ENCODE results near the gene P2RX3. TPM values are rescaled to one million over a fixed set of nuclear protein-coding genes. Genes with fewer than 3 reads are reported as not detected.

The P2RX3 gene
- total RNA-seq, 1 donor from 2014 or later, result not detected

DNA sequence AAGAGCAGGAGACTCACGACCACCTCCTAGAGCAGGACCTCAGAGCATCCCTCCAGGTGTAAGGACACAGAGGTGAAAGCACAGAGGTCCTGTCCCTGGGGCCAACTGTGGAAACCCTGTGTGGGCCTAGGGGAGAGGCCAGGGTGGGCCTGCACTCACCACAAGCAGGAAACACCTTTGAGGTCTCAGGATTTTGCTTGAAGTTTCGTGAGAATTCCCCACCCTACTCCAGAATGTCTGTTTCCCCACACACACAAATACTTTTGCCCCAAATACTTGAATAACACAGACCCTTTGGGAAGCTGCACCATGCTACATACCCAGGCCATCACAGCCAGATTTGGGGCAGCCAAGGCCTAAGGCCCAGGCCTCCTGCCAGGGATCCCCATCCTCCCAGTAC, 70.6 kb downstream of the P2RX3 start:
- H3K9me3 Mint-ChIP-seq (ENCODE audit: low read depth), result no peaks in the 10 kb centered on the region
- no peak for DNase-seq (ENCODE audit: low spot score, unreplicated experiment)
- TF ChIP-seq, protein P1, sequence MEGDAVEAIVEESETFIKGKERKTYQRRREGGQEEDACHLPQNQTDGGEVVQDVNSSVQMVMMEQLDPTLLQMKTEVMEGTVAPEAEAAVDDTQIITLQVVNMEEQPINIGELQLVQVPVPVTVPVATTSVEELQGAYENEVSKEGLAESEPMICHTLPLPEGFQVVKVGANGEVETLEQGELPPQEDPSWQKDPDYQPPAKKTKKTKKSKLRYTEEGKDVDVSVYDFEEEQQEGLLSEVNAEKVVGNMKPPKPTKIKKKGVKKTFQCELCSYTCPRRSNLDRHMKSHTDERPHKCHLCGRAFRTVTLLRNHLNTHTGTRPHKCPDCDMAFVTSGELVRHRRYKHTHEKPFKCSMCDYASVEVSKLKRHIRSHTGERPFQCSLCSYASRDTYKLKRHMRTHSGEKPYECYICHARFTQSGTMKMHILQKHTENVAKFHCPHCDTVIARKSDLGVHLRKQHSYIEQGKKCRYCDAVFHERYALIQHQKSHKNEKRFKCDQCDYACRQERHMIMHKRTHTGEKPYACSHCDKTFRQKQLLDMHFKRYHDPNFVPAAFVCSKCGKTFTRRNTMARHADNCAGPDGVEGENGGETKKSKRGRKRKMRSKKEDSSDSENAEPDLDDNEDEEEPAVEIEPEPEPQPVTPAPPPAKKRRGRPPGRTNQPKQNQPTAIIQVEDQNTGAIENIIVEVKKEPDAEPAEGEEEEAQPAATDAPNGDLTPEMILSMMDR (IDR thresholded peaks at IDR 0.05; ENCODE audit: unreplicated experiment), result no peak
- H3K36me3 Mint-ChIP-seq (ENCODE audit: insufficient read depth), result peaks cover 9% of the 10 kb centered on the region
- no peaks in the 10 kb centered on the region for H3K27me3 Mint-ChIP-seq
- H3K4me1 Mint-ChIP-seq (ENCODE audit: low read depth), result no peaks in the 10 kb centered on the region
- H3K4me3 Mint-ChIP-seq (ENCODE audit: low read depth), result no peak overlapping the region
- no peak overlapping the region for H3K27ac Mint-ChIP-seq

DNA sequence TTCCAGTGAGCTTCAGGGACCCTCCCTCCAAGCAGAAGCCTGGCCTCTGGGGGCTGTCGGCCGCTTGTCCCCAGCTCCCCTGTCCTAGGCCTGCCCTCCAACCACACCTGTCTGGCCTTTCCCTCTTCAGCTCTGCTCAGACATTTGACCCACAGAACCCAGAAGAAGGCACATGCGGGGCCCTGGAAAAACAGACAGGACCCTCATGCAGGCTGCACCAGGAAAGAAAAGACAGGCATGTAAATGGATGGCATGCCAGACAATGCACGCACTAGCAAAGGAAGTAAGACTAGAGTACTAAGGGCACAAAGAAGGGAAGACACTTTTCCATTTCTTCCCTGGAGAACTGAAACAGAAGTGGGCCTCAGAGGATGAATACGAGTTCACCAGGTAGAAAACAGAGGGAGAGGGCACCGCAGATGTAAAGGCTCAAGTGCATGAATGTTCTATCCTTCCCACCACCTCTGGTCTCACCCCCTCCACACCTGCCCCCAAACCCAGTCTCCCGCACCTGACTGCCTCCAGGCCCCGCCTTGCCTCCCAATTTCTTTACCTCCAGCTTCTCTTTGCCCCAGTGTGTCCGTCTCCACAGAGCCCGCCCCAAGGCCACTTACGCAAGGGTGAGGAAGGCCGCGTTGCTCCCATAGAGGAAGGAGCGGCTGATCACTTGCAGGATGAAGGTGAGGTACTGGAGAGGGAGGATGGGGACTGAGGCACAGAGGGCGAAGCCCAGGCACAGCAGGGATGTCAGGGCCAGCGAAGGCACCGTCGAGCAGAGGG, 71.4 kb downstream of the P2RX3 start:
- no peak for DNase-seq (ENCODE audit: low spot score, unreplicated experiment)
- Mint-ChIP-seq H3K27me3 (no peaks in the 10 kb centered on the region), H3K27ac (no peak overlapping the region), H3K4me1 (ENCODE audit: low read depth) (no peaks in the 10 kb centered on the region), H3K4me3 (ENCODE audit: low read depth) (no peak overlapping the region), H3K9me3 (ENCODE audit: low read depth) (no peaks in the 10 kb centered on the region), H3K36me3 (ENCODE audit: insufficient read depth) (peaks cover 11% of the 10 kb centered on the region)
- TF ChIP-seq, protein P1 (IDR thresholded peaks at IDR 0.05; ENCODE audit: unreplicated experiment), result no peak

DNA sequence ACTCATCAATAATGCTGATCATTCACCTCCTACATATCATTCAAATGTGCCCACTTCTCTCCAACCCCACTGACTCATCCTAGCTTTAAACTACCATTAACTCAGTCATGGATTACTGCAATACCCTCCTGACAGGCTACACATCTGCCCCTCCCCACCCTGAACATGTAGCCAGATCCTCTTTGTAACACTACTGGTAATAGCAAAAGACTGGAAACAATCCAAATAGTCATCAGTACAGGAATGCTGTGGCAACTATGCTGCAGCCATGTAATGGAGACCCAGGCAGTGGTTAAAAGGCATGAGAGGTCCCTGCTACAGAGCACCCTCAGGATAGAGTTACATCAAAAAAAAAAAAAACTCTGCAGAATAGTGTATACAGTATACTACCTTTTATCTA, 72.1 kb downstream of the P2RX3 start:
- H3K36me3 Mint-ChIP-seq (ENCODE audit: insufficient read depth), result peaks cover 15% of the 10 kb centered on the region
- no peaks in the 10 kb centered on the region for H3K9me3 Mint-ChIP-seq (ENCODE audit: low read depth)
- no peaks in the 10 kb centered on the region for H3K27me3 Mint-ChIP-seq
- no peak overlapping the region for H3K4me3 Mint-ChIP-seq (ENCODE audit: low read depth)
- H3K4me1 Mint-ChIP-seq (ENCODE audit: low read depth), result no peaks in the 10 kb centered on the region
- TF ChIP-seq, protein P1 (IDR thresholded peaks at IDR 0.05; ENCODE audit: unreplicated experiment), result no peak
- H3K27ac Mint-ChIP-seq, result no peak overlapping the region
- DNase-seq (ENCODE audit: low spot score, unreplicated experiment), result no peak

DNA sequence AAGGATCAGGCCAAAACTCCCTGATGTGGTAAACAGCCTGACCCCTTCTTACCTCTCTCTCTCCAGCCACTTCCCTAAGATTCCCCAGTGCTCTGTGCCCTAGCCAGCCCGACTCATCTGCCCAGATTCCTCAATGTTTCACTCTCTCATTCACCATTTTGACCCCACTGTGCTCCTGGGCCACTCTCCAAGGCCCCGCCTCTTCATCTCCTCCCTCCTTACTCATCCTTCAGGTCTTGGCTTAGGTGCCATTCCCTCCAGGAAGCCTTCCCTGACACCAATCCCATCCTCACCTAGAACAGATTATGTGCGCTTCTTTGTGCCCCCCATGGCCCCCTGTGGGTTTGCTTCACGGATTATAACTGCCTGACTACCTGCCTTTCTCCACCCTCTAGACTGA, 75.5 kb downstream of the P2RX3 start:
- TF ChIP-seq, protein P1 (IDR thresholded peaks at IDR 0.05; ENCODE audit: unreplicated experiment), result no peak
- Mint-ChIP-seq H3K4me1 (ENCODE audit: low read depth) (no peaks in the 10 kb centered on the region), H3K27me3 (no peaks in the 10 kb centered on the region), H3K27ac (no peak overlapping the region), H3K36me3 (ENCODE audit: insufficient read depth) (peaks cover 24% of the 10 kb centered on the region), H3K9me3 (ENCODE audit: low read depth) (no peaks in the 10 kb centered on the region), H3K4me3 (ENCODE audit: low read depth) (no peak overlapping the region)
- no peak for DNase-seq (ENCODE audit: low spot score, unreplicated experiment)

DNA sequence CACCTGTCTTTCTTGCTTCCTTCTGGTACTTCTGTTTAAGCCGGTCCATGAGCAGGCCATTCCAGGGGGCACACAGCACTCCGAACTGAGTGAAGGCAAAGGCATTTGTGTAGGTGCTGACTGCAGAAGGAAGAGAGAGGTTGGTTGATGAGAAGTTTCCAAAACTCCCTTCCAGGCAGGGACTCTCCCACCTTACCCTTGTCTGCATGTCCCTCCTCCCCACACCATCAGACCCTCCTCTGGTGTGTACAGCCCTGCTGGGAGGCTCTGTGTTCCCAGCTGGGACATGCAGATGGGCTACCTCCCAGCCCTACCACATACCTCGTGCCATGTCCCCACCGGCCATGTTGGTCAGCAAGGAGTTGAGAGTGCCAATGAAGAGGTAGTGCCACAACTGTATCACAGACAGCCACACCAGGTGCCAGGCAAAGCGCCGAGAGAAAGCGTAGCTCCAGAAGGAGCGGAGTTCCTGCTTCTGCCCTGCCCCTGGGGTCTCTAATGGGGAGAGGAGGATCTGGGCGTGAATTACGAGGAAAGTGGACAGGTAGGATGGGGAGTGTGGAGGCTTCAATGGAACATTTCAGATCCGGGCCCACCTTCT, 76.6 kb downstream of the P2RX3 start:
- Mint-ChIP-seq H3K4me1 (ENCODE audit: low read depth) (no peaks in the 10 kb centered on the region), H3K27me3 (no peaks in the 10 kb centered on the region), H3K36me3 (ENCODE audit: insufficient read depth) (peaks cover 27% of the 10 kb centered on the region), H3K27ac (no peak overlapping the region), H3K9me3 (ENCODE audit: low read depth) (no peaks in the 10 kb centered on the region), H3K4me3 (ENCODE audit: low read depth) (no peak overlapping the region)
- TF ChIP-seq, protein P1 (IDR thresholded peaks at IDR 0.05; ENCODE audit: unreplicated experiment), result no peak
- DNase-seq (ENCODE audit: low spot score, unreplicated experiment), result no peak
